SK-N-MC (cell line): Measurements from ENCODE around the gene LGALS16.

Source experiments
- EZH2 ChIP-seq: fragments of 200-600 bp; sonication (generic); IDR thresholded peaks from one replicate; pipeline ENCODE4 v1.6.1; 2017; ENCODE audit warnings: antibody characterized with exemption
- POLR2AphosphoS5 ChIP-seq: IDR thresholded peaks from 2 replicates; pipeline ENCODE4 v1.6.1; 2012; ENCODE audit warnings: mild to moderate bottlenecking, low read depth, low read length, borderline replicate concordance

DNA sequence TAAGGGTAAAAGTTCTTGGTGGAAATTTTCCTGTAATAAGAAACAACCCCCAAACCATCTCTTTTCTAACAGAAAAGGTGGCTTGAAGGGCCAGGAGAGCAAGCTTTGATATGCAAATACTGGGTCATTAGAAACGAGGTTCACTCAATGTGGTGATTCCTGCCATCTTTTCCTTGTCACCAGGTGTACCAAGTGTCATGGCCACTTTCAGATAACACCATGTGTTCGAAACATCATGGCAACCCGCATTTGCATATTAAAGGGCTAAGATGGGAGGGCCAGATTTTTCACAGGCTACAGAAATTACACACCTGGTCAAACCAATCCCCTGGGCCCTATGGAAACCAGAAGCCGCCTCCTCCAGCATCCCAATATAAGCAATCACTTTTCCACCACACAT, 15.3 kb downstream of the LGALS16 start:
- no peak for TF ChIP-seq EZH2
- TF ChIP-seq POLR2AphosphoS5, result no peak
